GM21447 (cell line): ENCODE measurements around the gene PHTF2.

ENCODE experiments used
- ATAC-seq: cut with Tn5 transposase; IDR thresholded peaks from one replicate; pipeline ENCODE4 v1.9.1; 2021; ENCODE audit not compliant: unreplicated experiment

Gene PHTF2

GRCh38 chr7:77791956-77792355 is 6.6 kb upstream of the PHTF2 start:
- no peak for ATAC-seq

- no peak for ATAC-seq
These were observed 4.6 kb upstream of the PHTF2 start for GRCh38 chr7:77794000-77794399.

- no peak for ATAC-seq
These were observed 2.5 kb upstream of the PHTF2 start for GRCh38 chr7:77796109-77796508.

GRCh38 chr7:77796960-77797359 is 1.6 kb upstream of the PHTF2 start:
- no peak for ATAC-seq

GRCh38 chr7:77797734-77798393 is 709 bp upstream of the PHTF2 start:
- peak; percentile 21 for ATAC-seq

- ATAC-seq: peak; percentile 1
These were observed 748 bp downstream of the PHTF2 start for GRCh38 chr7:77799078-77799964.

- peak; percentile 16 for ATAC-seq
These were observed 1.6 kb downstream of the PHTF2 start for GRCh38 chr7:77800158-77800557.

- ATAC-seq: no peak
These were observed 2.2 kb downstream of the PHTF2 start for GRCh38 chr7:77800730-77801129.

- ATAC-seq: no peak
These were observed 4.2 kb downstream of the PHTF2 start for GRCh38 chr7:77802557-77803405.

- no peak for ATAC-seq
These were observed 7.9 kb downstream of the PHTF2 start for GRCh38 chr7:77806425-77806824.

GRCh38 chr7:77808517-77808916 is 9.9 kb downstream of the PHTF2 start:
- no peak for ATAC-seq

- no peak for ATAC-seq
These were observed 13.1 kb downstream of the PHTF2 start for GRCh38 chr7:77811516-77812289.

- no peak for ATAC-seq
These were observed 13.7 kb downstream of the PHTF2 start for GRCh38 chr7:77812290-77812685.

GRCh38 chr7:77813180-77813579 is 14.6 kb downstream of the PHTF2 start:
- ATAC-seq: no peak

- no peak for ATAC-seq
These were observed 20.4 kb downstream of the PHTF2 start for GRCh38 chr7:77819021-77819420.

GRCh38 chr7:77820967-77821366 is 22.4 kb downstream of the PHTF2 start:
- ATAC-seq: no peak

GRCh38 chr7:77822269-77822668 is 23.7 kb downstream of the PHTF2 start:
- ATAC-seq: no peak

GRCh38 chr7:77823787-77824186 is 25.2 kb downstream of the PHTF2 start:
- peak; percentile 33 for ATAC-seq

GRCh38 chr7:77824636-77825035 is 26.1 kb downstream of the PHTF2 start:
- no peak for ATAC-seq

GRCh38 chr7:77825131-77825530 is 26.6 kb downstream of the PHTF2 start:
- no peak for ATAC-seq

- no peak for ATAC-seq
These were observed 27.7 kb downstream of the PHTF2 start for GRCh38 chr7:77826300-77826699.
